22Rv1 (cell line): Measurements from ENCODE around the gene TXNDC8.

Source experiments
- H3K27ac ChIP-seq: fragments of 450-650 bp; 2 replicates; pipeline ENCODE4 v1.5.1; 2017
- ZFX ChIP-seq: fragments of 450-650 bp; IDR thresholded peaks from 2 replicates; pipeline ENCODE4 v1.6.1; 2017; ENCODE audit warnings: antibody characterized with exemption, borderline replicate concordance
- TF ChIP-seq, protein P1 (sequence below): fragments of 450-650 bp; IDR thresholded peaks from 2 replicates; pipeline ENCODE4 v1.5.1; 2017; ENCODE audit warnings: mild to moderate bottlenecking

The TXNDC8 gene

DNA sequence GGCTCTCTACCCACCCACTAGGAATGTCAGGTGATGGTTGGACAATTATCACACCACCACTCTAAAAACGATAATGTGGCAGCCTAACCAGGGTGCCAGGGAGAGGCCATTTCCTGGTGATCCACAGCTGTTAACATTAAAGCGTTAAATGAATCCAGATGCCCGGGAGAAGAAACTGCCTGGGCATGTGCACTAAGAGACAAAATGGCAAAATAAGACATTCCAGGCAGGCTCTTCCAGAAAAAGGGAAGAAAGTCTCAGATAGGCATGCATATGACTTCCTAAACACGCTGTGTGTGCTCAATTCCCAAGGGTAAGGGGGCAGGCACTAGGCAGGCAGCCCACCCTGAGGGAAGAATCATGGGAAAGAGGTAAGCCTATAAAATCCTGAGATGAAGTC lies 76.8 kb downstream of the TXNDC8 start:
- no peak for TF ChIP-seq ZFX
- TF ChIP-seq, protein P1, sequence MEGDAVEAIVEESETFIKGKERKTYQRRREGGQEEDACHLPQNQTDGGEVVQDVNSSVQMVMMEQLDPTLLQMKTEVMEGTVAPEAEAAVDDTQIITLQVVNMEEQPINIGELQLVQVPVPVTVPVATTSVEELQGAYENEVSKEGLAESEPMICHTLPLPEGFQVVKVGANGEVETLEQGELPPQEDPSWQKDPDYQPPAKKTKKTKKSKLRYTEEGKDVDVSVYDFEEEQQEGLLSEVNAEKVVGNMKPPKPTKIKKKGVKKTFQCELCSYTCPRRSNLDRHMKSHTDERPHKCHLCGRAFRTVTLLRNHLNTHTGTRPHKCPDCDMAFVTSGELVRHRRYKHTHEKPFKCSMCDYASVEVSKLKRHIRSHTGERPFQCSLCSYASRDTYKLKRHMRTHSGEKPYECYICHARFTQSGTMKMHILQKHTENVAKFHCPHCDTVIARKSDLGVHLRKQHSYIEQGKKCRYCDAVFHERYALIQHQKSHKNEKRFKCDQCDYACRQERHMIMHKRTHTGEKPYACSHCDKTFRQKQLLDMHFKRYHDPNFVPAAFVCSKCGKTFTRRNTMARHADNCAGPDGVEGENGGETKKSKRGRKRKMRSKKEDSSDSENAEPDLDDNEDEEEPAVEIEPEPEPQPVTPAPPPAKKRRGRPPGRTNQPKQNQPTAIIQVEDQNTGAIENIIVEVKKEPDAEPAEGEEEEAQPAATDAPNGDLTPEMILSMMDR: no peak
- H3K27ac ChIP-seq: no peak overlapping the region

DNA sequence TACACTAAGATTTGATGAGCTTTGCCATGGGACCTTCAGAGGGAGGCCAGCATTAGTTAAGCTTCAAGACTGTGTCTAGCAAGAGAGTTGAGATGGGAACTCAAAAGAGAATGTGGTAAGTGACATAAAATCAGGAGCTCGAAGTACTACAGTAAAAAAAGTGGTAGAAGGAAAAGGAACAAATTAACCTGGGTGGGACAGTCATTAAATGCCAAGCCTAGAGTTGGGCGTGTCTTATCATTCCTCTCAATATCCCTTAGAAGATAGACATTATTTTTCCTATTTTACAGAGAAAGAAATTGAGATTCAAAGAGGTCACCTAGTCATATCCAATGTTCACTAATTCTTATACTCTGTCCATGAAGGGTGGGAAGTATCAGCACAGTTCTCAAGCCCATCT lies 78.1 kb downstream of the TXNDC8 start:
- H3K27ac ChIP-seq: no peak overlapping the region
- TF ChIP-seq, protein P1: no peak
- no peak for TF ChIP-seq ZFX

DNA sequence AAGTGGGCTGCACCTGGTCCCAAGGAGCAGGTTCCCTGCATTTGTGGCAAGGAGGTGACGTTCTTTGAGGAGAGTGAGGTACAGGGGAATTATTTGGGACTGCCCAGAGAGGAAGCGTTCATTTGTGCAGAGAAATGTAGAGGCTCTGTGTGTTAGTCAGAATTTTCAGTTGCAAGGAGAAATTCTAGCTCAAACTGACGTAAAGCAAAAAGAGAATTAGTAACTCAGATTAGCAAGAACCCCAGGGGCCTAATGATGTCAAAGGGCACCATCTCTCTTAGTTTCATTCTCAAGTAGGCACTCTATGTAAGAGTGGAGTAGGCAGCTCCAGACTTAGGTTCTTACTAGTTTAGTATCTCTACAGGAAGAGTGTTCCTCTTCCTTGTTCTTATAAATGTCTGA lies 79.0 kb downstream of the TXNDC8 start:
- H3K27ac ChIP-seq: no peak overlapping the region
- TF ChIP-seq, protein P1: no peak
- TF ChIP-seq ZFX: no peak

DNA sequence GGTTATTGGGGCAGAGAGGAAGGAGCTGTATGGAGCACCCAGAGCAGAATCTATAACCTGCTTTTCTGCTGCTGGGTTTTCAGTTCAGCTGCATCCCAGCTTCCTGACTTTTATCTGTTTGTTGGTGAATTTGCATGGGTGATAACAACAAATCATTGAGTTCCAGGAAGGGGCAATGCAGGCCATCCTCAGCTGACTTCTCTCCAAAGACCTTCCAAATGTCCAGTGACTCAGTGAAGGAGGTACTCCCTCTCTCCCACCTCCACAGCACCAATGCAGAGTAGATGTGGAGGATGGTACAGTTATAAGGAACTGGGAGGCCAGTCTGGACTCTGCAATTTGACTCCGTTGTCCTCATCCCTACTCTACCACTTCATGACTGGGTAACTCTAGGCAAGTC lies 79.7 kb downstream of the TXNDC8 start:
- no peak for TF ChIP-seq ZFX
- TF ChIP-seq, protein P1: no peak

DNA sequence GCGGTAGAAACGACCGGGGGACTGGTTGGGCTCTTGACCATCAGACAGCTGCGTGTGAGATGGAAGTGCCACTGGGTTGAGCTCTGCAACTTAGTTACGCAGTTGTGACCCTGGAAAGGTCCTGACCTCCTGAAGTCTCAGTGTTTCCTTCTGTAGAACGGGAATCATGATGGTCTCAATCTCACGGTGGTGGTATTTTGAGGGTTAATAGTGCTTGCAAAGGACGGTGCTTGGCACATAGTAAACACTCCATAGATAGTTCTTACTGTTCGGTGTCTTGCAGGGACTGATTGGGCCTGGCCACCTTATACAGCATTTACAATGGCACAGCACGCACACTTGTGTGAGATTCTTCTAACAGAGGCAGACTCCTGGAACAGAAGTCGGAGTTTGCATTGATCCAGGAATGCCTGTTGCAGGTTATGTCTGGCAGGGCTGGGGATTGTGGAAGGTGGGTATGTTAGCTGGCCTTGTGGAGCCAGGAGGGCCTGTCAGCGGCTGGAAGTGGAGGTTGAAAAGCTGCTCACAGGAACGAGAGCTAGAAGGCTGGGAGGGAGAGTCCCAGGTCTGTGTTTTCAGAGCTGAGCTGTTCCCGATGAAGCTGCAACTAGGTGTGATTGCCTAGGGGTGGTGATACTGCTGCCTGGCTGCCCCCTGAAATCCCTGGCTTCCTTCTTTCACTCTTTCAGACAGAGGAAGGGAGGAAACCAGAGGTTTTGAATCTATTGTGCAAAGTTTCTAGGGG lies 80.4 kb downstream of the TXNDC8 start:
- no peak overlapping the region for H3K27ac ChIP-seq

More for the DNA sequence above, 79.7 kb downstream of the TXNDC8 start:
- H3K27ac ChIP-seq: no peak overlapping the region

DNA sequence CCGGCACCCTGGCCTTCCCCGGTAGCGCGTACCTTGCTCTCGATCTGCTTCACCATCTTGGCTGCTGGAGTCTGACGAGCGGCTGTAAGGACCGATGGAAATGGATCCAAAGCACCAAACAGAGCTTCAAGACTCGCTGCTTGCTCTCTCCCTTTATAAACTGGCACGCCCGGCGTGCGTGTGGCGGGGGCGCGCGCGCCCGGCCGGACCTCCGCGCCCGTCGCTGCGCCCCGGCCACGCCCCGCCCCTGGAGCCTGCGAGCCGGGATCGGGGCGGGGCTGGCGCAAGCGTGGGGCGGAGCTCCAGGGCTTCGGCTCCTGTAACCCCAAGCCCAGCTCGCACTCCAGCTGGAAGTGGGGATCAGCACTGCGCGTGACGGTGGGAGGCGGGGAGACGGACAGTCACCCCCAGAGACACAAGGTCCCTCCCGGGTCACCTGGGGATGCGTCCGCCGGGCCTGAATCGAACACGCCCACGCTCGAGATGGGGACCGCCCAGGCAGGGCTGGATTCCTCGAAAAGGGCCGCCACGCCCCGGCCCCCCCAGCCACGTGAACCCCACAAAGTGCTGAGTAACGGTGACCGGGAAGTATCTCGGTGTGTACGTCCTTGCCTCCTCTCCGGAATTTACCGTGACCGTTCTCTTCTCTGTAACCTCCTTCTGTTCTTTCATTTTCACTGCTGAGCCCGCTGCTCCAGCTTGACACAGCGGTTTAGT lies 81.1 kb downstream of the TXNDC8 start, which contains the start of gene TXN:
TSS of gene TXN (minus strand) at position 128 of the 717 bp plus-strand sequence. CDS start at position 56, 72 bp downstream.
- H3K27ac ChIP-seq: peak within 1 kb of the TSS; percentile 85
- TF ChIP-seq ZFX: no peak
- TF ChIP-seq, protein P1: no peak

More for the DNA sequence above, 80.4 kb downstream of the TXNDC8 start:
- no peak for TF ChIP-seq ZFX
- TF ChIP-seq, protein P1: no peak
